DOHH2 (cell line): ENCODE data around the gene HELLS.
"Not testable (repeated sequence)": the region's sequence is repeated elsewhere in the genome, so short reads cannot be mapped to it uniquely, and the experiment has no call there.

ENCODE experiments used
- H3F3A ChIP-seq: fragments of 200-600 bp; sonication (generic), shearing (Covaris generic); 2 replicates; pipeline ENCODE4 v1.6.0; 2016; ENCODE audit warnings: antibody characterized with exemption, mild to moderate bottlenecking; ENCODE audit not compliant: control insufficient read depth, insufficient read depth
- H3K27ac ChIP-seq: fragments of 200-600 bp; sonication (generic); 2 replicates; pipeline ENCODE4 v1.5.1; 2014; ENCODE audit warnings: low read depth, mild to moderate bottlenecking, low read length, moderate library complexity
- H3K27me3 ChIP-seq: fragments of 200-600 bp; sonication (generic); 2 replicates; pipeline ENCODE4 v1.6.1; 2014; ENCODE audit warnings: mild to moderate bottlenecking, low read length, mixed read lengths; ENCODE audit not compliant: control insufficient read depth
- H3K36me3 ChIP-seq: fragments of 200-600 bp; sonication (generic); 2 replicates; pipeline ENCODE4 v1.6.1; 2014; ENCODE audit warnings: mild to moderate bottlenecking, low read length, moderate library complexity, mixed read lengths; ENCODE audit not compliant: control insufficient read depth
- H3K4me1 ChIP-seq: fragments of 200-600 bp; sonication (generic); 2 replicates; pipeline ENCODE4 v1.6.1; 2014; ENCODE audit warnings: mild to moderate bottlenecking, low read length, mixed read lengths; ENCODE audit not compliant: control insufficient read depth
- H3K4me2 ChIP-seq: fragments of 200-600 bp; sonication (generic); 2 replicates; pipeline ENCODE4 v1.6.0; 2014; ENCODE audit warnings: mild to moderate bottlenecking, low read length, moderate library complexity
- H3K4me3 ChIP-seq: fragments of 200-600 bp; sonication (generic); 2 replicates; pipeline ENCODE4 v1.5.1; 2014; ENCODE audit warnings: mild to moderate bottlenecking, low read length, mixed read lengths
- H3K79me2 ChIP-seq: fragments of 200-600 bp; sonication (generic); 2 replicates; pipeline ENCODE4 v1.6.1; 2014; ENCODE audit warnings: mild to moderate bottlenecking, low read length, mixed read lengths; ENCODE audit not compliant: control insufficient read depth
- H3K9me2 ChIP-seq: fragments of 200-600 bp; sonication (generic); replicated peaks from 2 replicates; pipeline ENCODE4 v1.6.1; 2014; ENCODE audit warnings: mild to moderate bottlenecking, low read length, mixed read lengths; ENCODE audit not compliant: control insufficient read depth
- H3K9me3 ChIP-seq: fragments of 200-600 bp; sonication (generic); 2 replicates; pipeline ENCODE4 v1.6.1; 2014; ENCODE audit warnings: antibody characterized with exemption, low read length, mixed read lengths; ENCODE audit not compliant: control insufficient read depth, insufficient read depth
- H4K20me1 ChIP-seq: fragments of 200-600 bp; sonication (generic); 2 replicates; pipeline ENCODE4 v1.6.0; 2014; ENCODE audit warnings: low read depth, mild to moderate bottlenecking, antibody characterized with exemption, low read length, moderate library complexity; ENCODE audit not compliant: control insufficient read depth, insufficient read depth
- EZH2phosphoT487 ChIP-seq: fragments of 200-600 bp; sonication (generic); IDR thresholded peaks from 2 replicates; pipeline ENCODE4 v1.6.1; 2017; ENCODE audit warnings: borderline replicate concordance, mild to moderate bottlenecking, antibody characterized with exemption, low read length, moderate library complexity, mixed read lengths
- TF ChIP-seq, protein P1 (sequence below): fragments of 200-600 bp; sonication (generic); IDR thresholded peaks from one replicate; pipeline ENCODE4 v1.5.1; 2014; ENCODE audit warnings: antibody characterized with exemption, mild to moderate bottlenecking, low read depth, low read length; ENCODE audit not compliant: poor library complexity, severe bottlenecking

The HELLS gene

DNA sequence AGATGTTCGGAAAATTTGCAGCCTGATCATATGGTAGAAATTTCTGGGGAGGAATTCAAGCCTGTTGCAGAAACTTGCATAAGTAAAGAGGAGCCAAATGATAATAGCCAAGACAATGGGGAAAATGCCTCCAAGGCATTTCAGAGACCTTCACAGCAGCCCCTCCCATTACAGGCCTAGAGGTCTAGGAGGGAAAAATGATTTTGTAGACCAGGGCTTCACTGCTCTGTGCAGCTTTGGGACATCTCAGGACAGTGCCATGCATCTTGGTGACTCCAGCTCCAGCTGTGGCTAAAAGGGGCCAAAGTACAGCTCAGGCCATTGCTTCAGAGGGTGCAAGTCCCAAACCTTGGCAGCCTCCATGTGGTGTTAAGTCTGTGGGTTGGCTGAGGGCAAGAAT is 87.4 kb downstream of the HELLS start:
- H3K9me3 ChIP-seq: peaks cover 5% of the 10 kb centered on the region; the same call in 1 of the 2 replicates
- no peaks in the 10 kb centered on the region for H3F3A ChIP-seq
- peaks cover 5% of the 10 kb centered on the region; the same call in 1 of the 2 replicates for H3K4me1 ChIP-seq
- no peak overlapping the region for H3K4me3 ChIP-seq
- H3K4me2 ChIP-seq: no peak overlapping the region
- TF ChIP-seq EZH2phosphoT487: no peak
- TF ChIP-seq, protein P1, sequence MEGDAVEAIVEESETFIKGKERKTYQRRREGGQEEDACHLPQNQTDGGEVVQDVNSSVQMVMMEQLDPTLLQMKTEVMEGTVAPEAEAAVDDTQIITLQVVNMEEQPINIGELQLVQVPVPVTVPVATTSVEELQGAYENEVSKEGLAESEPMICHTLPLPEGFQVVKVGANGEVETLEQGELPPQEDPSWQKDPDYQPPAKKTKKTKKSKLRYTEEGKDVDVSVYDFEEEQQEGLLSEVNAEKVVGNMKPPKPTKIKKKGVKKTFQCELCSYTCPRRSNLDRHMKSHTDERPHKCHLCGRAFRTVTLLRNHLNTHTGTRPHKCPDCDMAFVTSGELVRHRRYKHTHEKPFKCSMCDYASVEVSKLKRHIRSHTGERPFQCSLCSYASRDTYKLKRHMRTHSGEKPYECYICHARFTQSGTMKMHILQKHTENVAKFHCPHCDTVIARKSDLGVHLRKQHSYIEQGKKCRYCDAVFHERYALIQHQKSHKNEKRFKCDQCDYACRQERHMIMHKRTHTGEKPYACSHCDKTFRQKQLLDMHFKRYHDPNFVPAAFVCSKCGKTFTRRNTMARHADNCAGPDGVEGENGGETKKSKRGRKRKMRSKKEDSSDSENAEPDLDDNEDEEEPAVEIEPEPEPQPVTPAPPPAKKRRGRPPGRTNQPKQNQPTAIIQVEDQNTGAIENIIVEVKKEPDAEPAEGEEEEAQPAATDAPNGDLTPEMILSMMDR: no peak
- H3K27ac ChIP-seq: no peak overlapping the region
- no peaks in the 10 kb centered on the region for H3K36me3 ChIP-seq
- H3K27me3 ChIP-seq: no peaks in the 10 kb centered on the region
- H4K20me1 ChIP-seq: no peaks in the 10 kb centered on the region
- H3K79me2 ChIP-seq: no peaks in the 10 kb centered on the region
- H3K9me2 ChIP-seq: no peaks in the 10 kb centered on the region

DNA sequence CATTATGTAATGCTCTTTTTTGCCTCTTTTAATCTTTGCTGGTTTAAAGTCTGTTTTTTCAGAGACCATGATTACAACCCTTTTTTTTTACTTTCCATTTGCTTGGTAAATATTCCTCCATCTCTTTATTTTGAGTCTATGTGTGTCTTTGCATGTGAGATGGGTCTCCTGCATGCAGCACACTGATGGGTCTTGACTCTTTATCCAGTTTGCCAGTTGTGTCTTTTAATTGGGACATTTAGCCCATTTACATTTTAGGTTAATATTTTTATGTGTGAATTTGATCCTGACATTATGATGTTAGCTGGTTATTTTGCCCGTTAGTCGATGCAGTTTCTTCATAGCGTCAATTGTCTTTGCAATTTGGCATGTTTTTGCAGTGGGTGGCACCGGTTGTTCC is 92.5 kb downstream of the HELLS start:
- not testable (repeated sequence) for H3K27ac ChIP-seq, H4K20me1 ChIP-seq, H3K4me3 ChIP-seq, H3K27me3 ChIP-seq, H3K9me3 ChIP-seq, H3K4me2 ChIP-seq, H3K36me3 ChIP-seq, H3K4me1 ChIP-seq, H3K79me2 ChIP-seq, H3K9me2 ChIP-seq, H3F3A ChIP-seq

DNA sequence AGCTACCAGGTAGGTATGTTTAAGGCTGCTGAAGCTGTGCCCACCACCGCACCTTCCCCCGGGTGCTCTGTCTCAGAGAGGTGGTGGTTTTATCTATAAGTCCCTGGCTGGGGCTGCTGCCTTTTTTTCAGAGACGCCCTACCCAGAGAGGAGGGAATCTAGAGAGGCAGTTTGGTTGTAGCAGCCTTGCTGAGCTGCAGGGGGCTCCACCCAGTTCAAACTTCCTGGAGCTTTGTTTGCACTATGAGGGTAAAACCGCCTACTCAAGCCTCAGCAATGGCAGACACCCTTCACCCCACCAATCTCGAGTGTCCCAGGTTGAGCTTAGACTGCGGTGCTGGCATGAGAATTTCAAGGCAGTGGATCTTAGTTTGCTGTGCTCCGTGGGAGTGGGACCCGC is 94.3 kb downstream of the HELLS start:
- Histone ChIP-seq H3K27me3 (no peaks in the 10 kb centered on the region), H3K9me3 (peaks cover 2% of the 10 kb centered on the region), H3F3A (no peaks in the 10 kb centered on the region), H3K4me1 (no peaks in the 10 kb centered on the region), H3K4me2 (no peak overlapping the region), H3K36me3 (no peaks in the 10 kb centered on the region), H4K20me1 (no peaks in the 10 kb centered on the region), H3K27ac (no peak overlapping the region), H3K4me3 (no peak overlapping the region), H3K79me2 (no peaks in the 10 kb centered on the region), H3K9me2 (no peaks in the 10 kb centered on the region)
- TF ChIP-seq, protein P1: no peak
- TF ChIP-seq EZH2phosphoT487: no peak

DNA sequence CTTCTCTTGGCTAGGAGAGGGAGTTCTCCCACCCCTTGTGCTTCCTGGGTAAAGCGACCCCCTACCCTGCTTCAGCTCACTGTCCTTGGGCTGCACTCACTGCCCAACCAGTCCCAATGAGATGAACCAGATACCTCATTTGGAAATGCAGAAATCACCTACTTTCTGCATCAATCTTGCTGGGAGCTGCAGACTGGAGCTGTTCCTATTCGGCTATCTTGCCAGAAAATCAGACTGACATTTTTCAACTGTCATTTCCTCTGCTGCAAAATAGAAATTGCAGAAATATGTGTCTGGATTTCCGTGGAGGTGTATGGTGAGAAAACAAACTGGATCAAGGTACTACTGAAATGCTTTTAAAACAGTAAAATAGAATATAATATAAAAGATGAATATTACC is 95.0 kb downstream of the HELLS start:
- Histone ChIP-seq H3K27ac (no peak overlapping the region), H3K36me3 (no peaks in the 10 kb centered on the region), H3F3A (no peaks in the 10 kb centered on the region), H3K4me1 (no peaks in the 10 kb centered on the region), H3K9me3 (peaks cover 2% of the 10 kb centered on the region), H3K9me2 (no peaks in the 10 kb centered on the region), H3K27me3 (peaks cover 3% of the 10 kb centered on the region; the same call in 1 of the 2 replicates), H3K4me2 (no peak overlapping the region), H3K4me3 (no peak overlapping the region), H3K79me2 (no peaks in the 10 kb centered on the region), H4K20me1 (no peaks in the 10 kb centered on the region)
- TF ChIP-seq EZH2phosphoT487: no peak
- TF ChIP-seq, protein P1: no peak
